Heart right ventricle (tissue), 16 donors: ENCODE data around the gene ONECUT1. TPM values are rescaled to one million over a fixed set of nuclear protein-coding genes. Genes with fewer than 3 reads are reported as not detected.

Source experiments
- ATAC-seq, 8 donors: fragments of 200-7000 bp; cut with Tn5 transposase; one replicate each; pipeline ENCODE4 v1.9.1; 2020; ENCODE audit warnings: mild to moderate bottlenecking in 8 of 8, moderate library complexity in 8 of 8, moderate number of reproducible peaks in 1 of 8
- DNase-seq, 2 donors: peaks; one replicate each; pipeline ENCODE4 v3.0.0-alpha.2; 2020
- H3K27ac ChIP-seq, 10 donors: fragments of 200-600 bp; sonication (generic) in 2 of 10; one replicate each; pipeline versions ENCODE4 v1.5.0 to v1.8.0; 2020 to 2022; ENCODE audit warnings: mild to moderate bottlenecking in 3 of 10
- H3K27me3 ChIP-seq, 7 donors: fragments of 200-600 bp; one replicate each; pipeline ENCODE4 v1.8.0; 2021 to 2022; ENCODE audit warnings: mild to moderate bottlenecking in 2 of 7
- H3K36me3 ChIP-seq, 9 donors: fragments of 200-600 bp; sonication (generic) in 1 of 9; one replicate each; pipeline versions ENCODE4 v1.5.0 to v1.8.0; 2020 to 2022; ENCODE audit warnings: mild to moderate bottlenecking in 2 of 9
- H3K4me1 ChIP-seq, 9 donors: fragments of 200-600 bp; sonication (generic) in 1 of 9; one replicate each; pipeline versions ENCODE4 v1.5.0 to v1.8.0; 2020 to 2022; ENCODE audit warnings: mild to moderate bottlenecking in 4 of 9
- H3K4me3 ChIP-seq, 10 donors: fragments of 200-600 bp; sonication (generic) in 2 of 10; one replicate each; pipeline versions ENCODE4 v1.5.0 to v1.8.0; 2020 to 2022; ENCODE audit warnings: mild to moderate bottlenecking in 7 of 10, moderate library complexity in 2 of 10
- H3K9me3 ChIP-seq, 11 donors: fragments of 200-600 bp in 10 of 11; sonication (generic) in 2 of 11; one replicate each; pipeline versions ENCODE4 v1.5.0 to v1.8.0; 2013 to 2022; ENCODE audit warnings: mild to moderate bottlenecking in 2 of 11, control low read depth in 1 of 11, moderate library complexity in 1 of 11
- WGBS, 2 donors: extraction: QIAGEN DNeasy Blood & Tissue Kit; methylation state at CpG; one replicate each; pipeline ENCODE4 v1.1.7; 2013; ENCODE audit warnings: inconsistent platforms in 1 of 2; 5-methylcytosine and 5-hydroxymethylcytosine counted together
- intact Hi-C, 10 donors: fragments of 100-400 bp; cut with DNase I; formaldehyde crosslinking; loops; one replicate each; pipeline versions ENCODE4 v1.11.1 to v1.14.2; 2022
- polyA plus RNA-seq, 2 donors: library from polyadenylated mRNA; stranded (reverse); fragments of 200-250 nt; gene quantifications; one replicate each; pipeline ENCODE4 v1.2.3, GENCODE V29; 2013
- total RNA-seq, 10 donors: library from RNA; stranded (reverse); fragmentation: NEBNext Ultra II Directional in 3 of 10; extraction: Animal tissue kit (Norgen Biotek cat#: 25700) in 3 of 10; gene quantifications; one replicate each; pipeline versions ENCODE4 v1.2.1 to v1.2.4, GENCODE V29; 2021 to 2023
- TF ChIP-seq, protein P1 (sequence below), 9 donors: fragments of 200-600 bp; sonication (generic) in 2 of 9; IDR thresholded peaks; one replicate each; pipeline versions ENCODE4 v1.5.0 to v1.8.0; 2021 to 2022; ENCODE audit warnings: antibody characterized with exemption in 9 of 9, mild to moderate bottlenecking in 5 of 9, moderate library complexity in 1 of 9
- donor health status: Arrhythmogenic right ventricular cardiomyopathy.
- donor health status: ischemic (EF 13 %, LVEDD 7.1; RV severe dilation, severe dysfunction).
- donor health status: healthy with polysubstance abuse.
- donor health status: DM: no; HTN: yes; CAD: no.
- donor health status: DM: no; HTN: no; CAD: no.
- donor health status: ischemic (EF 25% LVEDD 6.9; RV normal size, moderate dysfunction).
- donor health status: ischemic (EF 25% LVEDD 5.7; RV mildly dilated, moderate dysfunction).
- donor health status: healthy.
- donor health status: DM: yes; HTN: yes; CAD: no.
- donor health status: Ischemic cardiomyopathy.
- donor health status: ischemic (EF 35%, LVEDD 5.7; RV mildly dilated, moderate dysfunction).
- donor health status: nonischemic (EF 11% LVEDD 7.7; RV severe dilation, severe dysfunction).
- donor health status: DM: yes; HTN: yes; CAD: no.
- donor health status: PGD.
- donor health status: ischemic (EF 29% LVEDD 5.4; RV normal size, mild dysfunction).
- donor health status: nonischemic (EF 23%, LVEDD 6.1; RV moderate dilation, normal function).

Gene ONECUT1
- total and polyA plus RNA-seq, 12 donors, result 0.20 TPM; not detected in 11

DNA sequence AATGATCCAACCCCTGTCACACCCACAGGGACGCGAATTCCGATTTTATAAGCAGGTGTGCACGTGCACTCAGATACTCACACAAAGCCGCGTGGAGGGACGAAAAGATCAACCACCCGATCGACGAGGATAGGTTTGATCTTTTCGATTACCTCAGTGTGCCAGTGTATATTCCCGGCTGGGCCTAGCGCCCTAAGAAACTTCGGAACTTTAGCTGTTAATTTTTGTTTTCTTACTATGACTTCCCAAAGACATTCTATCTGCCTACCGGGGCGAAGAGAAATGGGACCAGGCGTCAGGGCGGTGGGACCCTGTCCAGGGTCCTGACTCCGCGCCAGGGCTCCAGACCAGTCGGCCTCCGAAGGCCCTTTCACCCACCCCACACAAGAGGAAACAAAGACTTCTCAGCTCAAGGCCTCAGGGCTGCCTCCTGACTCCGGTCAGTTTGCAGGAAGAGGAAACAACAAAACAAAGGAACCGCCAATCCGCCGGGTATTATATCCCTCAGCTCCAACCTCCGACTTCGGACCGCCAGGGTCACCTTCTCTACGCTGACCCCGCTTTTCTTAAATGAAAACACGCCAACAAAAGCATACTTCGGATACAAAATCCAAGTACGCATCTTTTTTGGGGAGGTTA, 6.8 kb downstream of the ONECUT1 start:
- TF ChIP-seq, protein P1, sequence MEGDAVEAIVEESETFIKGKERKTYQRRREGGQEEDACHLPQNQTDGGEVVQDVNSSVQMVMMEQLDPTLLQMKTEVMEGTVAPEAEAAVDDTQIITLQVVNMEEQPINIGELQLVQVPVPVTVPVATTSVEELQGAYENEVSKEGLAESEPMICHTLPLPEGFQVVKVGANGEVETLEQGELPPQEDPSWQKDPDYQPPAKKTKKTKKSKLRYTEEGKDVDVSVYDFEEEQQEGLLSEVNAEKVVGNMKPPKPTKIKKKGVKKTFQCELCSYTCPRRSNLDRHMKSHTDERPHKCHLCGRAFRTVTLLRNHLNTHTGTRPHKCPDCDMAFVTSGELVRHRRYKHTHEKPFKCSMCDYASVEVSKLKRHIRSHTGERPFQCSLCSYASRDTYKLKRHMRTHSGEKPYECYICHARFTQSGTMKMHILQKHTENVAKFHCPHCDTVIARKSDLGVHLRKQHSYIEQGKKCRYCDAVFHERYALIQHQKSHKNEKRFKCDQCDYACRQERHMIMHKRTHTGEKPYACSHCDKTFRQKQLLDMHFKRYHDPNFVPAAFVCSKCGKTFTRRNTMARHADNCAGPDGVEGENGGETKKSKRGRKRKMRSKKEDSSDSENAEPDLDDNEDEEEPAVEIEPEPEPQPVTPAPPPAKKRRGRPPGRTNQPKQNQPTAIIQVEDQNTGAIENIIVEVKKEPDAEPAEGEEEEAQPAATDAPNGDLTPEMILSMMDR (IDR thresholded peaks at IDR 0.05), result no peak
- Histone ChIP-seq H3K4me3 (no peak overlapping the region), H3K9me3 (no peaks in the 10 kb centered on the region), H3K27ac (no peak overlapping the region), H3K27me3 (peaks cover 43 to 100% (median 98%) of the 10 kb centered on the region in 7 donors), H3K4me1 (peaks cover 3 to 50% (median 34%) of the 10 kb centered on the region in 9 donors), H3K36me3 (no peaks in the 10 kb centered on the region)
- intact Hi-C loops, result loop anchor here in 7 of 10 donors (5.0 to 10.0 kb wide), 4 partner anchors 411 to 934 kb away; no protein-coding TSS in a partner anchor
- ATAC-seq (peak in 4 of 8 donors; percentile 42 to 50 (median 44)), DNase-seq (no peak)
- 5 to 9% methylated on average over 34 of the region's 34 CpGs for WGBS, 2 donors

DNA sequence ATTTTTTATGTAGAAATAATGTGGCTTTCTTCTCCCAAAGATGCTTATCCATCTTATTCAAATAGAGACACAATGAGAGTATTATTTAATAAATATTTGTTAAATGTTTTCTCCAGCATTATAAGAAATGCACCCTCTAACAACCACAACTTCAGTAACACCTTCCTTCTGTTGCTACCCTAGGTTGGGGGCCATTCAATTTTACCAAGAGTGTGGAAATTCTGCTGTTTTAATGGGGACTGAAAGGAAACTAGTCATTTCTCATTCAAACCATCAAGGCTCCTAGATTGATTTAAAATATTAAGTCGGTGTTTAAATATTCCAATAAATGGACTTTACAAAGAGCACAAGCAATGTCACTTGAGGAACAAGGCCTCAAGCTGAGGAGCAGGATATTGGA, 7.6 kb downstream of the ONECUT1 start:
- WGBS, 2 donors, result 37 to 50% methylated on average over 1 of the region's 1 CpG
- H3K9me3 ChIP-seq, result no peaks in the 10 kb centered on the region

DNA sequence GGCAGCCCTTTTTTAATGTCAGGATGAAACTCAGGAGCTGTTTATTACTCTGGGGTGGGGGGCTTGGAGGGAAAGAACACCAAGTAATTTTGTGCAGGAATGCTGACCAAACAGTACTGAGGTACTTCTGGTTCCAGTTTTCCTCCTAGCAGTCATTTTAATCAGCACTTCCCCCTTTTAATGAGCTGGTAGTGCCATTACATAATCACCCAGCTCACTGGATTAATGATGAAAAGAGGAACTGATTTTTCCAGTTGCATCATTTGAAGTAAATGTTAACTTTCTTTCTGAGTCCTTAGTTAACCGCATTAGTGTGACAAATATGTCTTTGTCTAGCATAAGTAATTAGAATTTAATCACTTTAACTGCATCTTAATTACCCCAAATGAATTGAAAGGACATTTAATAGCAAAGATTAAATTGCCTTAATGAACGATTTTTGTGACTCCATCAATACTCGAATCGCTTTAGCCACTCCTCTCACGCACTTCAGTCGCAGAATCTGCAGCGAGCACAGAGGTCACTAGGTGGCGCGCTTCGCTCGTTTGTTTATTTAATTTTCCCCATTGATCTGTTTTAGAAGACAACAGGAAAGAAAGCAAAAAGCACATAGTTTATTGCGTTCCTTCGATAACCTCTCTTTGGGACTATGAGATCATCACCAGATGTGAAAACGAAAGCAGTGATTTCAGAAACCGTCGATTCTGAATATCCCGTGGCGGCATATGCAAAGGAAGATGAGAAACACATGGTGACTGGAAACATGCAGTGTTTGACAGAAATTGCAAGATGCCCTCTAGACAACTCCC, 9.8 kb downstream of the ONECUT1 start:
- Histone ChIP-seq H3K4me1 (peaks cover 3 to 38% (median 21%) of the 10 kb centered on the region in 9 donors), H3K36me3 (no peaks in the 10 kb centered on the region), H3K4me3 (peak overlapping the region in 5 of 10 donors; percentile 18 to 31 (median 27)), H3K9me3 (no peaks in the 10 kb centered on the region), H3K27me3 (peaks cover 18 to 98% (median 94%) of the 10 kb centered on the region in 7 donors), H3K27ac (peak overlapping the region in 1 of 10 donors; percentile 31)
- intact Hi-C loops, result loop anchor here in 7 of 10 donors (2.0 to 10.0 kb wide), 5 partner anchors 414 to 937 kb away; no protein-coding TSS in a partner anchor
- ATAC-seq (peak in 4 of 8 donors; percentile 57 to 73 (median 62)), DNase-seq (peak; percentile 45 to 57)
- TF ChIP-seq, protein P1 (IDR thresholded peaks at IDR 0.05), result peak; percentile 64 to 92 (median 85)
- 5 to 7% methylated on average over 18 of the region's 18 CpGs for WGBS, 2 donors

More for the DNA sequence above, 7.6 kb downstream of the ONECUT1 start:
- Histone ChIP-seq H3K36me3 (no peaks in the 10 kb centered on the region), H3K27ac (no peak overlapping the region), H3K4me3 (no peak overlapping the region), H3K27me3 (peaks cover 36 to 100% (median 95%) of the 10 kb centered on the region in 7 donors), H3K4me1 (peaks cover 3 to 44% (median 30%) of the 10 kb centered on the region in 9 donors)
- ATAC-seq (no peak), DNase-seq (no peak)
- TF ChIP-seq, protein P1 (IDR thresholded peaks at IDR 0.05), result no peak
- intact Hi-C loops, result loop anchor here in 7 of 10 donors (5.0 to 10.0 kb wide), 4 partner anchors 412 to 935 kb away; no protein-coding TSS in a partner anchor

- TF ChIP-seq, protein P1 (IDR thresholded peaks at IDR 0.05), result no peak
- no peaks in the 10 kb centered on the region for H3K9me3 ChIP-seq
- peaks cover 0 to 21% (median 5%) of the 10 kb centered on the region in 9 donors for H3K4me1 ChIP-seq
- peaks cover 4 to 96% (median 93%) of the 10 kb centered on the region in 7 donors for H3K27me3 ChIP-seq
- WGBS, 2 donors, result 47% methylated on average over 1 of the region's 1 CpG
- no peaks in the 10 kb centered on the region for H3K36me3 ChIP-seq
- no peak overlapping the region for H3K4me3 ChIP-seq
- ATAC-seq (no peak), DNase-seq (no peak)
- intact Hi-C loops, result loop anchor here in 1 of 10 donors (5.0 to 10.0 kb wide), 2 partner anchors 419 to 936 kb away; no protein-coding TSS in a partner anchor
- H3K27ac ChIP-seq, result no peak overlapping the region
Measured at GRCh38 chr15:52778457-52778856, 11.7 kb downstream of the ONECUT1 start.
